SIG-M5 treated with dmso at 0.1 percent for 504 hours (cell line): Measurements from ENCODE around the gene FUT1.

Experiments used
- DNase-seq: peaks from one replicate; lab custom pipeline; 2025; ENCODE audit not compliant: unreplicated experiment; lab: John Stamatoyannopoulos, UW

Gene FUT1

GRCh38 chr19:48741129-48741999 lies 11.1 kb downstream of the FUT1 start:
- DNase-seq: no peak

- no peak for DNase-seq
Observed at GRCh38 chr19:48740164-48740972, 12.1 kb downstream of the FUT1 start, which contains the start of gene RASIP1. Gene RASIP1, minus strand, starts transcription at chr19:48740610. Its CDS starts 328 bp downstream, at chr19:48740282.

- no peak for DNase-seq
Observed at GRCh38 chr19:48739404-48740163, 12.9 kb downstream of the FUT1 start.

GRCh38 chr19:48738557-48739403 lies 13.7 kb downstream of the FUT1 start:
- DNase-seq: peak; percentile 76

GRCh38 chr19:48737360-48737998 lies 15.0 kb downstream of the FUT1 start:
- no peak for DNase-seq

- DNase-seq: no peak
Observed at GRCh38 chr19:48735031-48735615, 17.3 kb downstream of the FUT1 start.

GRCh38 chr19:48734625-48735024 lies 17.8 kb downstream of the FUT1 start:
- no peak for DNase-seq

- no peak for DNase-seq
Observed at GRCh38 chr19:48731452-48731851, 21.0 kb downstream of the FUT1 start.

- no peak for DNase-seq
Observed at GRCh38 chr19:48728911-48729664, 23.4 kb downstream of the FUT1 start.

GRCh38 chr19:48726556-48726955 lies 25.9 kb downstream of the FUT1 start:
- peak; percentile 84 for DNase-seq

- peak; percentile 88 for DNase-seq
Observed at GRCh38 chr19:48724796-48725753, 27.4 kb downstream of the FUT1 start.

- no peak for DNase-seq
Observed at GRCh38 chr19:48722196-48722708, 30.2 kb downstream of the FUT1 start.

GRCh38 chr19:48720613-48721296 lies 31.7 kb downstream of the FUT1 start:
- DNase-seq: peak; percentile 95

GRCh38 chr19:48720251-48720612 lies 32.2 kb downstream of the FUT1 start:
- DNase-seq: no peak

GRCh38 chr19:48719263-48720171 lies 32.9 kb downstream of the FUT1 start, which contains the start of gene MAMSTR:
Gene MAMSTR, minus strand, starts transcription at chr19:48719725. Its CDS starts 694 bp downstream, at chr19:48719031.
- no peak for DNase-seq
